Kidney epithelial cell (primary cell): ENCODE results near the gene CDK10. TPM values are rescaled to one million over a fixed set of nuclear protein-coding genes. Genes with fewer than 3 reads are reported as not detected.

Source experiments
- DNase-seq: peaks from one replicate; pipeline ENCODE4 v3.0.0-alpha.2; 2010; ENCODE audit warnings: low read depth
- H3K27me3 ChIP-seq: 2 replicates; pipeline ENCODE4 v1.6.0; 2011; ENCODE audit warnings: low read length; ENCODE audit not compliant: control insufficient read depth, insufficient read depth
- H3K36me3 ChIP-seq: 2 replicates; pipeline ENCODE4 v1.5.1; 2011; ENCODE audit warnings: low read length; ENCODE audit not compliant: control insufficient read depth, insufficient read depth
- H3K4me3 ChIP-seq: 2 replicates; pipeline ENCODE4 v1.5.1; 2011; ENCODE audit warnings: low read depth, mild to moderate bottlenecking, control low read depth, low read length
- total RNA-seq: library from RNA; depleted of rRNA; stranded (reverse); fragments of >200 nt; gene quantifications from 2 replicates; pipeline ENCODE4 v1.2.3, GENCODE V29; 2015
- TF ChIP-seq, protein P1 (sequence below): IDR thresholded peaks from 2 replicates; pipeline ENCODE4 v1.5.1; 2011; ENCODE audit warnings: mild to moderate bottlenecking, moderate library complexity, low read length, control low read depth, inconsistent platforms; ENCODE audit not compliant: insufficient read depth, poor library complexity, severe bottlenecking

CDK10 gene
- total RNA-seq, 1 donor from 2014 or later = 50.5 TPM

DNA sequence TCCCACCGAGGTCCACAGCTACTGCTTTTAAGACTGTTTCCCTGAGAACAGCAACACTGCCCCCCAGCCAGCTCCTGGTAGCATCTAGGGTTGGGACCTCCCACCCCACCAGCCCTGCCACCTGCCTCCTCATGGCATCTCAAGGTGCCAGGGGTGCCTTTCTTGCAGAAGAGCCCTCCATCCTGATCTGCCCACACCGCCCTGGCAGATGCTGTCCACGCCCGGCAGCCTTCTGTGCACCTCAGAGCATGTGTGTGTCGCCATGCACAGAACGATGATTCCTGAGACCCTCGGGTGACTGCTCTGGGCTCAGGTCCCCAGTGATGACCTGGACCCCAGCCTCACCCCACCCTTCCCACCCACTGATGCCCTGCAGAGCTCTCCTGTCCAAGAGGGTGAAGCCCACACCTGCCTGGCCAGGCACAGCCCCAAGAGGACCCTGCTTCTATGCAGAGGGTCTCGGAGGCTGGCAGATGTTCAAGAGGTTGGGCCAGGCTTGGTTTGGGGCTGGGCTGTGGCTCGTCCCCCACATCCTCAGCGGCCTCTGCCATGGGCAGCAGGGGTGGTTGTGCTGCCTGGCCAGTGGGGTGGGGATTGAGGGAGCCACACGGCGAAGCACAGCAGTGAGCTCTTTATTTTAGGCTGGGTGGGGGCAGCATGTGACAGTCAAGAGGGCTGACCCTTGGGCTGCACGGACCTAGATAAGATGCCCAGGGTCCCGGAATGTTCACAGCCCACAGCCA, 20.2 kb downstream of the CDK10 start:
- no peak for DNase-seq
- H3K36me3 ChIP-seq = no peaks in the 10 kb centered on the region
- no peaks in the 10 kb centered on the region for H3K27me3 ChIP-seq
- TF ChIP-seq, protein P1, sequence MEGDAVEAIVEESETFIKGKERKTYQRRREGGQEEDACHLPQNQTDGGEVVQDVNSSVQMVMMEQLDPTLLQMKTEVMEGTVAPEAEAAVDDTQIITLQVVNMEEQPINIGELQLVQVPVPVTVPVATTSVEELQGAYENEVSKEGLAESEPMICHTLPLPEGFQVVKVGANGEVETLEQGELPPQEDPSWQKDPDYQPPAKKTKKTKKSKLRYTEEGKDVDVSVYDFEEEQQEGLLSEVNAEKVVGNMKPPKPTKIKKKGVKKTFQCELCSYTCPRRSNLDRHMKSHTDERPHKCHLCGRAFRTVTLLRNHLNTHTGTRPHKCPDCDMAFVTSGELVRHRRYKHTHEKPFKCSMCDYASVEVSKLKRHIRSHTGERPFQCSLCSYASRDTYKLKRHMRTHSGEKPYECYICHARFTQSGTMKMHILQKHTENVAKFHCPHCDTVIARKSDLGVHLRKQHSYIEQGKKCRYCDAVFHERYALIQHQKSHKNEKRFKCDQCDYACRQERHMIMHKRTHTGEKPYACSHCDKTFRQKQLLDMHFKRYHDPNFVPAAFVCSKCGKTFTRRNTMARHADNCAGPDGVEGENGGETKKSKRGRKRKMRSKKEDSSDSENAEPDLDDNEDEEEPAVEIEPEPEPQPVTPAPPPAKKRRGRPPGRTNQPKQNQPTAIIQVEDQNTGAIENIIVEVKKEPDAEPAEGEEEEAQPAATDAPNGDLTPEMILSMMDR = no peak
- no peak overlapping the region for H3K4me3 ChIP-seq

DNA sequence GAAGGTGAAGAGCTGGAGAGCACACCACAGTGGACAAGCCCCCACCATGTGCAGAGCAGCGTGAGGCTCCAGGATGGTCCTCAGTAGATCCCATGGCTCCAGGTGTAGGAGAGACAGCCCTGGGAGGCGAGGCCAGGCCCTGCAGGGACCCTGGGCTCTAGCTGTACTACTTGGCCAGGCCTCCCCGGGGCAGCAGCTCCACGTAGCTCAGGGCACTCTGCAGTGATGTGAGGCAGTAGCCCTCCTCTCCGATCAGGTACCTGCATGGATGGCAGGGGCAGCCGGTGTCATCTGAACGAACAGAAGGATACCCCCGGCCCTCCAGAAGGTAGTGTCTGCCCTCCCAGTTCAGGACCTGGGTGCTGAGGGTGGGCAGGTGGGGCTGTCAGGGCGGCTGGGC, 21.2 kb downstream of the CDK10 start:
- Histone ChIP-seq H3K4me3 (no peak overlapping the region), H3K36me3 (no peaks in the 10 kb centered on the region), H3K27me3 (no peaks in the 10 kb centered on the region)
- no peak for DNase-seq
- TF ChIP-seq, protein P1 = no peak

DNA sequence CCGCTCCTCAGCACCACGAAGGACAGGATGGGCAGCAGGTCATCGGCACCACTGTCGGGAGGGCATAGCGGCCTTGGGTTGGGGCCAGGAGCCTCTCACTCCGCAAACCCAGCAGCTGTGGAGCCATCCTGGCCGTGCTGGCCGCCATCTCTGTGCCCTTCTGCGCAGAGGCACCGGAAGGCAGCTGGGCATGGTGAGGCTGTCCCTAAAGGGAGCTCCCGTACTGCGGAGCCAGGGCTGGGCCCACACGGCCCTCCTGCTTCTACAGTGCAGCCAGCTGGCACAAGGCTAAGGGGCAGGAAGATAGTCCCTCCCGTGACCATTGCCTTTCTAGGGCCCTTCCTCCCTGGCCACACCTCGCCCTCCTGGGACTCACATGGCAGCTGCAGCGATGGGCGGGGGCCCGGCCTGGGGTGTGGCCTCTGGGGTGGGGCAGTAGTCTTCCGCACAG, 22.0 kb downstream of the CDK10 start:
- Histone ChIP-seq H3K36me3 (no peaks in the 10 kb centered on the region), H3K27me3 (no peaks in the 10 kb centered on the region), H3K4me3 (no peak overlapping the region)
- no peak for DNase-seq
- TF ChIP-seq, protein P1 = no peak

DNA sequence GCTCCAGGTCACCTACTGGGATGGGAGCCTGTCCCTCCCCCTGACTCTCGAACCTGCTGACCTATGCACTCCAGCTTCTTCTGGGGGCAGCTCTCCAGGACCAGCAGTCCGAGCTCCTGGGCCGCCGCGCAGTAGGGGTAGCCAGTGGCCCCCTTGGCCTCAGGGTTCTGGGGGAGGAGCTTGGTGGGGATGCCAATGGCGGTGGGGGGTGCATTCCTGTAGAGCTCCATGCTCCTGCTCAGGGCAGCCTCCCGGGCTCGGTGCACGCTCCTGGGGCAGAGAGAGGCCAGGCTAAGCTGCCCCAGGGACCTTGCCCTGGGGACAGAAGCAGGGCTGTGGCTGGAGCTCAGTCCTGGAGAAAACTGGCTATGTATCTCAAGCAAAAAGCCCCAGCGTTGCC, 22.7 kb downstream of the CDK10 start:
- H3K4me3 ChIP-seq = no peak overlapping the region
- no peak for DNase-seq
- TF ChIP-seq, protein P1 = no peak
- H3K27me3 ChIP-seq = no peaks in the 10 kb centered on the region
- H3K36me3 ChIP-seq = no peaks in the 10 kb centered on the region

DNA sequence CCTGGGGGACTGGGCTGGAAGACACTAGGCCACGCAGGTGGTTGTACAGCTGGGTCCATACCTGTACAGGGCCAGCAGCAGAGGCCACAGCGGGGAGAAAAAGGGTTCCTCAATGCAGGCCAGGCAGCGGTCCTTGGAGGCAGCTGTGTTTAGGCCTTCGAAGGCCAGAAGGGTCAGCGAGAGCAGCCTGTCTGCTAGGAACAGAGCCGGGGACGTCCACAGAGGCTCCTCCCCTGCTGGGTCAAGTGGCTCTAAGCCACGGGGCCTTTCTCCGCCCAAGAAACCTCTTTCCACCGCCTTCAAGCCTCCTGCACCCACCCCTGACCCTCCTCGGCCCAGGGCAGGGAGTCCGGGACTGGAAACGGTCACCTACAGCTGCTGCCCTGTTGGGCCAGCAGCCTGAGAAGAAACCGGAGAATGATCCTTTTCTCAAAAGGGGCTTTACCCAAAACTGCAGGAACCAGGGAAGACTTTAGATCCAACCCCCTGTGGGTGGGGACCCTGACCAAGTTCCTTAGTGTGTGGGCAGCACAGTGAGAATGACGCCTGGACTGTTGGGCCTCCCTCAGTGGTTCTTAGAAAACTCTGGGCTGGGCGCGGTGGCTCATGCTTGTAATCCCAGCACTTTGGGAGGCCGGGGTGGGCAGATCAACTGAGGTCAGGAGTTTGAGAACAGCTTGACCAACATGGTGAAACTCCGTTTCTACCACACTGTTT, 23.4 kb downstream of the CDK10 start:
- no peaks in the 10 kb centered on the region for H3K36me3 ChIP-seq
- no peak overlapping the region for H3K4me3 ChIP-seq
- H3K27me3 ChIP-seq = no peaks in the 10 kb centered on the region
- TF ChIP-seq, protein P1 = no peak
- no peak for DNase-seq
